GM19467 (cell line): ENCODE measurements around the gene KRTAP9-7.

Experiments used
- ATAC-seq: cut with Tn5 transposase; IDR thresholded peaks from one replicate; pipeline ENCODE4 v1.9.1; 2021; ENCODE audit warnings: mild to moderate bottlenecking, moderate library complexity; ENCODE audit not compliant: unreplicated experiment

KRTAP9-7 gene

GRCh38 chr17:41318231-41318630, 42.7 kb downstream of the KRTAP9-7 start:
- no peak for ATAC-seq

GRCh38 chr17:41322094-41322902, 46.8 kb downstream of the KRTAP9-7 start:
- ATAC-seq: no peak

GRCh38 chr17:41322903-41323895, 47.7 kb downstream of the KRTAP9-7 start:
- no peak for ATAC-seq

GRCh38 chr17:41324180-41325075, 48.9 kb downstream of the KRTAP9-7 start:
- ATAC-seq: no peak

- ATAC-seq: no peak
Observed at GRCh38 chr17:41325126-41325525, 49.6 kb downstream of the KRTAP9-7 start.

GRCh38 chr17:41325611-41326010, 50.1 kb downstream of the KRTAP9-7 start:
- no peak for ATAC-seq
